Measurements from ENCODE around the gene TECPR2.
"Not testable (repeated sequence)": the region's sequence is repeated elsewhere in the genome, so short reads cannot be mapped to it uniquely, and the experiment has no call there.

The TECPR2 gene

DNA sequence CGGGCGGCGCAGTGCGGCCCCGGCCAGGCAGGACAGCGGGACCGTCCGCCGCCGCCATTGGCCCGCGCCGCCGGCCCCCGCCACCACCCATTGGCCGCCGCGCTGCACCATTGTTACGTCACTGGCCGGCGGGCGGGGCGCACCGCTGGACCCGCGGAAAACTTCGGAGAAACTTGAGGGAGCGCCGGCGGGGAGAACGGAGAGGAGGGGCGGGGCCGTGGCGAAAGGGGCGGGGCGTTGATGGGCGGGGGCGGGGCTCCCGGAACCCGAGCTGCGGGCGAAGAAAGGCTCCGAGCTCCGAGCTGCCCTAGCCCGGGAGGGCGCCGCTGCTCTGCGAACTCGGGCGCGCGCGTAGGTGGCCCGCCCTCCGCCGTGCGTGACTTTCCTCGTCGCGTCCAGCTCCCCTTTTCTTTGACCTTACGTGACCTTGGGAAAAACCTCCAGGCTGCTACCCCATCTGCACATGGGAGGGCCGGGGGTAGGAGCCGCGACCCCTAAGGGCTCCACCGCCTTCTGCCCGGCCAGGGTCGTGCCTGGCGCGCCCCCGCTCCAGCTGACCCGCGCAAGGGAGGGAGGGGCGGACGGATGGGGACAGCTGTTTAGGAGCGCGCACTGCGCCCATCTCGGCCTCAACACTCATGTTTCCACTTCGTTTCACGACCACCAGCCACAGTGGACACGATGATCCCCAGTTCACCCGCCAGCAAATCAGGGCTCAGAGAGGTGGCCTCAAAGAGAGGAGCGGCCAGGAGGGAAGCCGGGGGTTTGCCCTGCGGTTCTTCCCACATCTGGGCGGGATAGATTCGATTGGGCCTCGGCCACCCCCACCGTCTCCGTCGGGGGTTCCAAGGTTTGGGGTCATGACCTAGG lies 147.2 kb downstream of the TECPR2 start, which contains the start of gene ANKRD9:
Gene ANKRD9 (minus strand): TSS at position 31 of the 870 bp plus-strand sequence. CDS start 1,887 bp downstream, outside the sequence.
- peak; percentile 97 for DNase-seq (ENCODE audit: low spot score)

DNA sequence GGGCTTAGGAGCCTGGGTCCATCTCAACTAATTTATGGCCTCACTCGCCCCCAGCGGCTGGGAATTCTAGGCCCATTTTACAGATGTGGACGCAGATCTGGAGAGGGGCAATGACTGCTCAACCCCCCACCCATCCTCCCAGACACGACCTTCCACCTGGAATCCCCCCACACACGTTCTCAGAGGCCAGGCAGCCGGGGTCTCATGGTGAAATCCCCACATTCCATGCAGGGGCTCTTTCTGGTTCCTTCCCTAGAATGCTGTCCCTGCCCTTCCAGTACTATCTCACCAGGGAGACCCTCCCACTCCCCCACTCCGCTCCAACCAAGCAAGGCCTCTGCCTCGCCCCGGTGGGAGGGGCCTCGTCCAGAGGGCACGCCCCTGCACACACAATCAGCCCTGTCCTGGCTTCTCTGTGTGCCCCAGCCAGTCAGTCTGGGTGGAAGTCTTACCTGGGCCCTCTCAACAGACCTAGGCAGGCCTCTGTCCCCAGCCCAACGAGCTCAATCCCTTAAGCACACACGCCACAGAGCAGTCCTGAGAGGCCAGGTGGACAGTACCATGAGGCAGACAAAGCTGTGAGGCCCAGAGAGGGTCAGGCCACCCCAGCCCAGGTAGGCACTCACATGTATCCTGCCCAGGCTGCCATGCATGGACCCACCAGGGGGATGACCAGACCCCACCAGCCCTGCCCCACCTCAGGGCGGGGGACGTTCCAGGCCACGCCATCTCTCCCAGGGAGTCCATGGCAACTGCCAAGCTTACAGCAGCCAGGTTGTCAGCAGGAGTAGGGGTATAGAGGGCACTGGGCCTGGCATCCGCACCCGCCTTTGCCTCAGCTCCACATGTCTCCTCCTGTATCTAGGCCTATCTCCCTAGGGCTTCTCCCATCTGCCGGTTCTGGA lies 148.1 kb downstream of the TECPR2 start:
- DNase-seq (ENCODE audit: low spot score): peak; percentile 89

DNA sequence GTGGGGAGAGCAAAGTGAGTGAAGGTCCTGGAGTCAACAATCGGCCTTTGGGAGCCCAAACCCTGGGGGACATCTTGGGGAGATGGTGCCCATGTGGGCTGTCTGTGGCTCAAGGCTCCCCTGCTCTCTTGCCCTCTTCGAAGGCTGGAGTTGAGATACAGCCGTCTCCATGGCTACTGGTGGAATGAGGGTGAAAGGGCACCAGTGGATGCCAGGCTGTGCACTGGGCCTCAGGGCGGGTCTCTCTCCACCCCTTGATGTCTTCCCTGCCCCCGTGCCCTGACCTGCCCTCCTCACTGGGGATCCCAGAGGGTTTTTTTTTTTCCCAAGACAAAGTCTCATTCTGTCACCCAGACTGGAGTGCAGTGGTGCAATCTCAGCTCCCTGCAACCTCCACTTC lies 148.8 kb downstream of the TECPR2 start:
- no peak for DNase-seq (ENCODE audit: low spot score)

DNA sequence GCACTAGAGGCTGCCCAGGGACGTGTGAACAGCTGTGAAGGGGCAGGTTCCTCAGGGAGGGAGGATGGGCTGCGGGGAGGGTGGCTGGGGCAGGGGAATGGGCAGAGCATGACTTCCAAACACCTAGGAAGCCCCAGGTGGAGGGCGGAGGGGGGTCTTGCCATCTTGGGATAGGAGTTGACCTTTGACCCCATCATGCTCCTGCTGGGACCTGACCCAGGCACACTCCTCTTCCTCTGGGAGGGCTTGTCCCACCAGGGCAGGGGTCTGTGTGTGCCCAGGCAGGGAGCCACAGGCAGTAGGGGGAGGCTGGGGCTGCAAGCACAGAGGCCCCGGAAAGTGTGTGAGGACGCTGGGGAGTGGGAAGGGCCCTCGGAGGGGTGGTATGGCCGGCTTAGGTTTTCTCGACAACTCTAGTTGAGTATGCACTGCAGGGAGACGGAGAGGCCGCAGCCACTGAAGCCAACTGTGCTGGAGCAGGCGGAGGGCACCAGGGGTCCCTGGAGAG lies 150.1 kb downstream of the TECPR2 start:
- DNase-seq (ENCODE audit: low spot score): no peak

DNA sequence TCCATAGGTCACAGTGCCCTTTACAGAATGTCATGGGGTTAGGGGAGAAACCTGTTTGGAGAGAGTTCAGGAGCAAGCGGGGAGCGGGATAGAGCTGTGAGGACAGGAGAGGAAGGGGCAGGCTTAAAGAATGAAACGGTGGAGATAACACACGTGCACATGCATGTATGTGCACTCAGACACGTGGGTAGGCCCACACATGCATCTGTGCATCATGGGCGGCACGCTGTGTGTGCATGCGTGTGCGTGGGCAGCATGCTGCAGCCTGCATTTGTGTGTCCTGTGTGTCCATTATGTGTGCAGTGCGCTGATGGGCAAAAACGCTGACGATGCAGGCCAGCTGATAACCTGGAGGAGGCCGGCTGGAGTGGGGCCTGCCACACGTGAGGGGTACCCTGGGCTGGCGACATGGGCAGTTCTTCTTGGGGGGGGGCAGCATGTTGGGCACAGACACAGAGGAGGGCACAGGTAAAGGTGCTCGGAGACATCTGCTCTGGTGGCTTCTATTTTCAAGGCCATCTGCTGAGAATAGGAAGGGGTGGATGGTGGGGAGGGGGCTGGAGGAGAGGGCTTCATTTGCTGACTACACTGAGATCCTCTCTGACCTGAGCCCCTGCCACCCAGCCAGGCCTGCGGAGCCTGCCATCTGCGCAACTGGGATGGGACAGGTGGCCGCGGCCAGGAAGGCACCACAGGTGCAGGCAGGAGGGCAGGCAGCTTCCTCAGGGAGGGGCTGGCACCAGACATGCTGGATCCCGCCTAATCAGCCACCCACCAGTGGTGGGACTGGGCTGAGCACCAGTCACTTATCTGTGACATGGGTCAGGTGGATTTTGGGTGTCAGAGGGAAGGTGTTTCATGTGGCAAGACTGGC lies 151.4 kb downstream of the TECPR2 start:
- no peak for DNase-seq (ENCODE audit: low spot score)

DNA sequence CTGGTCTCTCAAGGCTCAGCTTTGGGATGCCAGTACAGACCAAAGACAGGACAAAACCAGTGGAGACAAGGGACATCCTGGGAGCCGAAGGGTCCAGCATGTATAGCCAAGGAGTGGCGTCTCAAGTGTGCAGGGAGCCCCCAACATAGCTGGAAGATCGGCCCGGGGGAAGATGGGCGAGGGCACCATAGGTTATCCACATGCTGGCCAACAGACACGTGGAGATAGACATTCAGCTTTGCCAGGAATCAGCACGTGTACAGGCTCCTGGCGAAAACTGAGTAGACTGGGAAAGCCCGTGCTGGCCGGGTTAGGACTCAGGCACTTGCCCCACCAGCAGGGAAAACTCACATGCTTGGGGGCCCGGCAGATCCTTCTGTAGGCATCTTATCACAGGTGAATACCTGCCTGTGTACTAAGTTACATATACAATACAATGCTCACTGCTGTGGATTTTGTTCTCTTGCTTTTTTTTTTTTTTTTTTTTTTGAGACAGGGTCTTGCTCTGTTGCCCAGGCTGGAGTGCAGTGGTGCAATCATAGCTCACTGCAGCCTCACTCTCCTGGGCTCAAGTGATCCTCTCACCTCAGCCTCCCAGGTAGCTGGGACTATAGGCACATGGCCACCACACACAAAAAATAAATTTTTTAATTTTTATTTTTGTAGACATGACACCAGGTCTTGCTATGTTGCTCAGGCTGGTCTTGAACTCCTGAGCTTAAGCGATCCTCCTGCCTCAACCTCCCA lies 152.4 kb downstream of the TECPR2 start:
- DNase-seq (ENCODE audit: low spot score): no peak

DNA sequence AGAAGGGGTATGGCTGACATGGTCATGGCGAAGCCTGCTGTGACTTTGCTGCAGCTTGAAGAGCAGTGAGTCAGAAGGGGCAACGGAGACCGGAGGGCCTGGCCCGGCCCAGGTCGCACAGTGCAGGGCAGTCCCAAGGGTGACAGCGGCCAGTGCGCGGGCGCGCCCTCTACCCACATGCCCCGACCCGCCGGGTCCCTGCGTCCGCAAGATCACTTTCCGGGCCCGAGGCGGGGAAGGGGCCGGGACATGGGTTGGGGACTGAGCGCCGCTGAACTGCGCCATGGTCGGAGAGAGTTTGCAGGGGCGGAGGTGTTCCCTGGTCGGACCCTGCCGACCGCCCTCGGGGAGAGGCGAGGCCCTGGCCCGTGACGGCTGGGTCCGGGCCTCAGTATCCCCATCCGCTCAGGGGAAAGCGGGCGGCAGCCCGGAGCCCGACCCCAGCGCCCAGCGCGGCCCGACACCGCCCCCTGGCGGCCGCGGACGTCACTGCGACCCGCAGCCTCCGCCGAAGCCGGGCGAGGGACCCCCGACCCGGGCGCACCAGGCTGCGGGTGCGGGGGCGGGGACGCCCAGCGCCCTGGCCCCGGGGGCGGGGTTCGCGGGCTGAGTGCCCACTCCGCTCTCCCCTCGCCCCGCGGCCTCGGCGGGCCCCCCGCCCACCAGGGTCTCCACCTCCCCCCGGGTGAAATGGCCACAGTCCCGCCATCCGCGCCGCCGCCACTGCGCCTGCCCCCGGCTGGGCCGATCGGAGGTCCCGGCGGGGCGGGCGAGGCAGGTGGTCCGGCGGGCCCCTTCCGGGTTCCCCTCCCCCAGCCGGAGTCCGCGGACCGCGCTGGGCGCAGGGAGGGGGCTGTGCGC lies 154.0 kb downstream of the TECPR2 start:
- peak; percentile 91 for DNase-seq (ENCODE audit: low spot score)

DNA sequence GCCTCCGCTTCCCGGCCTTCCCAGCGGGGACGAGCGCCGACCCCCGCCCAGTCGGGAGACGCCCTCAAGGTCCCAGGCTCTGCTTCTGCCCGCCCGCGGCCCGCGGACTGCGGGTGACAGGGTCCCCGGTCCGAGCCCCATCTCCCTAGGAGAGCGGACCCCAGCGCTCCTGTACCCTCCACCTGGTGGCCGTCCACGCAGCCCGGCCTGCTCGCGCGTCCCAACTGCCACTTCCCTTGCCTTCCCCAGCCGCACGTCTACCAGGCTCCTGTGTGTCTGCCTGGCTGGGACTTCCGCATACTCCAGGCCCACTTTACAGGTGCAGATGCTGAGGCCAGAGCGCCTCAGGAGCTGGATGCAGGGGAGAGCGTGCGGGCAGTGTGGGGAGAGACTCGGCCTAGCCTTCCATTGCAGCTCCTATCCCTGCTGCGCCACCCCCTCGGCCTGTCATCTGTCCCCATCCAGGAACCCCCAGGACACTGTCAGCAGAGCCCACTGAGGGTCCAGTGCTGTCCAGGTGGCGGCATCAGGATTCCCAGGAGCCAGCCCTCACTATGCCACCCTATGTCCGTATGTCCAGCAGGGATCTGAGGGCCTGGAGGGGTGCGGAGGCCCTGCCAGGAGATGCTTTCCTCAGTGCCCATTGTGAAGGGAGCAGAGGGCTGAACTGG lies 154.8 kb downstream of the TECPR2 start:
- peak; percentile 75 for DNase-seq (ENCODE audit: low spot score)

DNA sequence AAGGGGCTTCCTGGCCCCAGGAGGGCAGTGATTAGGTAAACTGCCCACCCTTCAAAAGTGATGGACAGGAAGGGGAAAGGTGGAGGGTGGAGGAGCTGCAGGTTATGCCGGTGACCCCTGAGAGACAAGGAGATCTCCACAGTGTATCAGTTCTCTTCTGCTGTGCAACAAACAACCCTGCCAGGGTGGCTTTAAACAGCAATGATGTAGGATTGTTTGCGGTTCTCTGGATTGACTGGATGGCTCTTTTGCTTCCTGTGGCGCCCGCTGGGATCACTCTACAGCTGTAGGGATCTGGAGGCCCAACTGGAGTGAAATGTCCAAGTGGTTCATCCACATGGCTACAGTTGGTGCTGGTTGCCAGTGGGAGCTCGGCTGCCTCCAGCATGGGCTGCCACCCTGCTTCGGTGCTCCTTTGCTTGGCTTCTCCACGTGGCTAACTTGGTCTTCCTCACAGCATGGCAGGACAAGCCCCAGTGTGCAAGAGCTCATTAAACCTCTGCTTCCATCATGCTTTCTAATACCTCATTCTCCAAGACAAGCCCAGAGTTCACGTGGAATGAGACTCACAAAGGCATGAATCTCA lies 155.4 kb downstream of the TECPR2 start:
- no peak for DNase-seq (ENCODE audit: low spot score)

DNA sequence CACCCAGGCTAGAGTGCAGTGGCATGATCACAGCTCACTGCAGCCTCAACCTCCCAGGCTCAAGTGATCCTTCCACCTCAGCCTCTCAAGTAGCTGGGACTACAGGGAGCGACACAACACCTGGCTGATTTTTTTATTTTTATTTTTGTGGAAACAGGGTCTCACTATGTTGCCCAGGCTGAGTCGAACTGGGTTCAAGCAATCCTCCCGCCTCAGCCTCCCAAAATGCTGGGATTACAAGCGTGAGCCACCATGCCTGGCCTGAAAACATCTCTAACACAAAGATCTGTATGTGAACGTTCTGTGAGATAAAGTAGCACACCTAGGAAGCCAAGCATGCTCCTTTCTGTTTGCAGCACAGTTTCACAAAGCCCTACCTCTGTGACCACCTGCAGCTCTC lies 157.0 kb downstream of the TECPR2 start:
- DNase-seq (ENCODE audit: low spot score): not testable (repeated sequence)

DNA sequence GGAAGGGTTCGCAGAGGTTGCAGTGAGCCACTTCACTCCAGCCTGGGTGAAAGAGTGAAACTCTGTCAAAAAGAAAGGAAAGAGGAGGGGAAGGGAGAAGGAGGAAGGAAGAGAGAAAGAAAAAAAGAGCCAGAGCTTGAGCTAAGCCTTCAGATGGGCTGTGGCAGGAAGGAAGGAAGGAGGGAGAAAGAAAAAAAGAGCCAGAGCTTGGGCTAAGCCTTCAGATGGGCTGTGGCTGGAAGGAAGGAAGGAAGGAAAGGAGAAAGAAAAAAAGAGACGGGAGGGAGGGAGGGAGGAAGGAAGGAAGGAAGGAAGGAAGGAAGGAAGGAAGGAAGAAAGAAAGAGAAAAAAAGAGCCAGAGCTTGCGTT lies 160.4 kb downstream of the TECPR2 start:
- no peak for DNase-seq (ENCODE audit: low spot score)

DNA sequence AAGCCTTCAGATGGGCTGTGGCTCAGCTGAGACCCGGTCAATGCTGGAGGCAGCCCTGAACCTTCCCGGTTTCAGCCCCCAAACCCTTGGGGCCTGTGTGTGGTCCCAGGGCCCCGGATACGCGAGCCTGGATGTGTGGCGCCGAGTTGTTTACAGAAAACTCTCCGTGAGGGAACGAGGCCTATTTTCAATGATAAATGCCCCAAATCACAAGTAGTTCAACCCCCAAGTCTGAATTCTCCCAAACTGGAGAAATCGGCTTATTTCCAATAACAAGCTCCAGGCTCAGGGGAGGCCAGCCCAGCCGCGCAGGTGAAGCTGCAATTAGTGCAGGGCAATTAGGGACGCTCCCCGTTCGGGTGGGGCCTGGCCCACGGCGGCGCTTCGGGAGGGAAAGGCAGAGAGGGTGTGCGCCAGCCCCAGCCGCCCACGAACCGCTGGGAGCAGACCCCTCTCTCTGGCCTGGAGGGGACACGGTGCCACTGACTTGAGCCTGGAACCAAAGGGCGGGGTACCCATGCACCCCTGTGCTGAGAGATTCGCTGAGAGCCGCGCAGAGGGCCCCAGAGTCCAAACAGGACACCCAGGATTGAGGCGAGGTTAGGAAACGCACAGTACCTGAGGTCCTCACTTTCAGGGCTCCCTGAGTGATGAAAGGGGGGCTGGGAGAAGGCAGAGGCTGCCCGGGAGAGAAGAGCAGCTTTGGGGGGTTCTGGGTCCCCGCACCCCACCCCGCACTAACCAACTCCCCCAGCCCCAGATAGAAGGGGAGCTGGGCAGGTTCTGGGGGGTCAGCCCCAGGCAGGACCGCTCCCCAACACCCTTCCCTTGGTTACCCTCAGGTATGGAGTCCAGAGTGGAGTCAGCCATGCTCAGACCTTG lies 161.1 kb downstream of the TECPR2 start:
- no peak for DNase-seq (ENCODE audit: low spot score)

DNA sequence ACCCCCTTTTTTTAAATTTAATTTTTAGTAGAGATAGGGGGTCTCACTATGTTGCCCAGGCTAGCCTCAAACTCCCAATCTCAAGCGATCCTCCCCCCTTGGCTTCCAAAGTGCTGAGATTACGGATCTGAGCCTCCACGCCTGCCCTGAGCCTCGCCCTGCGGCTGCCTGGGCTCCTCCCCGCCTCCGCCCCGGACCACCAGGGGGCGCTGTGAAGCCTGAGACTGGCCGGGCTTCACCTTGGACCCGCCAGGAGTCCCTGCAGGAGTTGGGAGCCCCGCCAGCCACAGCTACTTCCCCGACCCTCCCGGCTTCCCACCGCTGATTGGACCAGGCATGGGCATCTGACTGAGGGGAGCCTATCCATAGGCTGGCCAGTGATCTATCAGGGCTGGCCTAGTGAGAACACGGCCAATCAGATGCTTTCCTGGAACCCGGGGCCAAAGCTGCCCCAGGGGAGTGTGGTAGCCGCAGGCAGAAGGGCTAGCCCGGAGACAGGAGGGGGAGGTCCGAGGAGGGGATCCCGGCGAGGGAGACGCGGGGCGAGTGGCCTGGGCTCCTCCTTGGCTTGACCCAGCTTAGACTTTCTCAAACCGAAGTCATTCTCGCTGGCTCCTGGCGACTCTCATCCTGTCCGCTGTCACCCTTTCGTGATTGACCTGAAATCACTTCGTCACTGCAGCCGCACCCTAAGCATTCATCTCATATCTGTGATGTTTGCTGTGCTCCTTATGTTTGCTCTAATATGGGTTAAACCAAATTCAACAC lies 161.9 kb downstream of the TECPR2 start:
- peak; percentile 99 for DNase-seq (ENCODE audit: low spot score)

DNA sequence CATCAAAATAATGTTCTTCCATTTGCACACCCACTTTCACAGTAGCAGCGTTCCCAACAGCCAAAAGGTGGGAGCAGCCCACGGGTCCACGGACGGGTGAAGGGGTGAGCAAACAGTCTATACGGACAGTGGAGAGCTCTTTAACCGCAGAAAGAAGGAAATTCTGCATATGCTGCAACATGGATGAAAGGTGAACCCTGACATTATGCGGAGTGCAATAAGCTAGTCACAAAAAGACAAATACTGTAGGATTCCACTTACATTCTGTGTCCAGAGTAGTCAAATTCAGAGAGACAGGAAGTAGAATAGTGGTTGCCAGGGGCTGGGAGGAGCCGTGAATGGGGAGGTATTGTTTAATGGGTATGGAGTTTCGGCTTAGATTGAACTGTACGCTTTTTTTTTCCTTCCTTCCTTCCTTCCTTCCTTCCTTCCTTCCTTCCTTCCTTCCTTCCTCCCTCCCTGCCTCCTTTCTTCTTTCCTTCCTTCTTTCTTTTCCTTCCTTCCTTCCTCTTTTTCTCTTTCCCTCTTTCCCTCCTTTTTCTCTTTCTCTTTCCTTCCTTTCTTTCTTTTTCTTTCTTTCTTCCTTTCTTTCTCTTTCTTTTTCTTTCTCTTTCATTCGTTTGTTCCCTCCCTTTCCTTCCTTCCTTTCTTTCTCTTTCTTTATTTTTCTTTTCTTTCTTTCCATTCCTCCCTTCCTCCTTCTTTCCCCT lies 162.6 kb downstream of the TECPR2 start:
- DNase-seq (ENCODE audit: low spot score): no peak

DNA sequence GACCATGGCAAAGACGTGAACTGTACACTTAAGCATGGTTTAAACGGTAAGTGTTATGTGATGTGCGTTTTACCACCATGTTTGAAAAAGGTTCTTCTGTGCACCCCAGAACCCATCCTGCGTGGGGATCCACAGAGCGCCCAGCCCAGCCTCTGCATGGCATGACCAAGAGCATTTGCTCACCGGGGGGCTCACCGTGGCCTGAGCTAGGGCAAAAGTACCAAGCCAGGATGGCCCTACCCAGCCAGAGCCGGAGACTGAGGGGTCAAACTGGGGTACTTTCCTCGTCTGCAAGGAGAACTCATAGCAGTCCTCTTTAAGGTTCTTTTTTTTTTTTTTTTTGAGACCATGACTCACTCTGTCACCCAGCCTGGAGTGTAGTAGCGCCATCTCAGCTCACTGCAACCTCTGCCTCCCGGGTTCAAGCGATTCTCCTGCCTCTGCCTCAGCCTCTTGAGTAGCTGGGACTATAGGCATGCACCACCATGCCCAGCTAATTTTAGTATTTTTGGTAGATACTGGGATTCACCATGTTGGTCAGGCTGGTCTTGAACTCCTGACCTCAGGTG lies 163.3 kb downstream of the TECPR2 start:
- no peak for DNase-seq (ENCODE audit: low spot score)
